Panc1 (cell line): ENCODE data around the gene PNPO. TPM values are rescaled to one million over a fixed set of nuclear protein-coding genes. Genes with fewer than 3 reads are reported as not detected.

Experiments
- ATAC-seq: fragments of 200-7000 bp; cut with Tn5 transposase; 2 replicates; pipeline ENCODE4 v1.9.1; 2020; ENCODE audit warnings: mild to moderate bottlenecking, moderate library complexity
- BruUV-seq: library from RNA; stranded (reverse); fragments of 400-500 nt; replicated peaks from 2 replicates; lab custom pipeline; 2021; lab: Mats Ljungman, UMichigan
- CTCF ChIA-PET: fragments of 300-600 bp; sonication (Branson Sonifier 250); formaldehyde crosslinking; loops from one replicate; lab custom pipeline; 2022; ENCODE audit warnings: antibody characterized with exemption; lab: Charles Lee
- POLR2A ChIA-PET: fragments of 300-600 bp; sonication (Branson Sonifier 250); formaldehyde crosslinking; loops from one replicate; lab custom pipeline; 2022; ENCODE audit warnings: antibody characterized with exemption; lab: Charles Lee
- DNase-seq: peaks from one replicate; pipeline ENCODE4 v3.0.0-alpha.2; 2010; ENCODE audit warnings: low read depth, low spot score
- H3K27ac ChIP-seq: 2 replicates; pipeline ENCODE4 v1.5.1; 2011; ENCODE audit warnings: mild to moderate bottlenecking, low read length, inconsistent platforms
- H3K27me3 ChIP-seq: fragments of 200-500 bp; sonication (Bioruptor generic); 2 replicates; pipeline ENCODE4 v1.6.0; 2014; ENCODE audit warnings: low read length, inconsistent platforms; ENCODE audit not compliant: control insufficient read depth, insufficient read depth
- H3K36me3 ChIP-seq: fragments of 200-500 bp; sonication (Bioruptor generic); 2 replicates; pipeline ENCODE4 v1.5.1; 2014; ENCODE audit warnings: inconsistent platforms, mild to moderate bottlenecking, low read length, moderate library complexity; ENCODE audit not compliant: control insufficient read depth, insufficient read depth
- H3K4me1 ChIP-seq: 2 replicates; pipeline ENCODE4 v1.5.1; 2011; ENCODE audit warnings: inconsistent platforms, mild to moderate bottlenecking, low read length, moderate library complexity; ENCODE audit not compliant: control insufficient read depth, insufficient read depth
- H3K4me3 ChIP-seq, 2 experiments: 2 replicates each; pipeline ENCODE4 v1.5.1; 2011 to 2012; ENCODE audit warnings: low read depth in 2 of 2, low read length in 2 of 2, mild to moderate bottlenecking in 2 of 2, inconsistent platforms in 1 of 2, moderate library complexity in 1 of 2
- H3K9me3 ChIP-seq: fragments of 200-500 bp; sonication (Bioruptor generic); 2 replicates; pipeline ENCODE4 v1.5.1; 2014; ENCODE audit warnings: low read depth, mild to moderate bottlenecking, inconsistent platforms, low read length, moderate library complexity; ENCODE audit not compliant: control insufficient read depth, insufficient read depth
- POLR2AphosphoS5 ChIP-seq: IDR thresholded peaks from 2 replicates; pipeline ENCODE4 v1.6.1; 2012; ENCODE audit warnings: mild to moderate bottlenecking, low read depth, low read length, moderate library complexity
- SIN3A ChIP-seq: IDR thresholded peaks from 2 replicates; pipeline ENCODE4 v1.6.1; 2012; ENCODE audit warnings: low read depth, mild to moderate bottlenecking, low read length, moderate library complexity, borderline replicate concordance; ENCODE audit not compliant: insufficient read depth
- TCF7L2 ChIP-seq: IDR thresholded peaks from 2 replicates; pipeline ENCODE4 v1.6.1; 2011; ENCODE audit warnings: mild to moderate bottlenecking, low read depth, low read length, inconsistent platforms
- in situ Hi-C: cut with HindIII; loops from 2 replicates; pipeline ENCODE4 v1.10.0; 2016; ENCODE audit warnings: low sequenced_read_pairs, low pct_unique_long_range_greater_than_20kb
- intact Hi-C: fragments of 100-400 bp; cut with micrococcal nuclease; formaldehyde crosslinking; loops from one replicate; pipeline ENCODE4 v1.10.0; 2022; ENCODE audit not compliant: unreplicated experiment
- total RNA-seq: library from RNA; stranded (reverse); gene quantifications from one replicate; pipeline ENCODE4 v1.2.1, GENCODE V29; 2021; ENCODE audit not compliant: unreplicated experiment
- TF ChIP-seq, protein P1 (sequence below), 2 experiments: IDR thresholded peaks; 2 replicates each; pipeline ENCODE4 v1.6.1; 2011 to 2012; ENCODE audit warnings: low read depth in 2 of 2, control low read depth in 1 of 2, low read length in 1 of 2, mild to moderate bottlenecking in 1 of 2, moderate library complexity in 1 of 2; ENCODE audit not compliant: insufficient read depth in 1 of 2
- TF ChIP-seq, protein P2 (sequence below): fragments of 450-650 bp; IDR thresholded peaks from 2 replicates; pipeline ENCODE4 v1.5.1; 2017; ENCODE audit warnings: mild to moderate bottlenecking

The PNPO gene
- total RNA-seq, 1 experiment from 2014 or later = 20.1 TPM

DNA sequence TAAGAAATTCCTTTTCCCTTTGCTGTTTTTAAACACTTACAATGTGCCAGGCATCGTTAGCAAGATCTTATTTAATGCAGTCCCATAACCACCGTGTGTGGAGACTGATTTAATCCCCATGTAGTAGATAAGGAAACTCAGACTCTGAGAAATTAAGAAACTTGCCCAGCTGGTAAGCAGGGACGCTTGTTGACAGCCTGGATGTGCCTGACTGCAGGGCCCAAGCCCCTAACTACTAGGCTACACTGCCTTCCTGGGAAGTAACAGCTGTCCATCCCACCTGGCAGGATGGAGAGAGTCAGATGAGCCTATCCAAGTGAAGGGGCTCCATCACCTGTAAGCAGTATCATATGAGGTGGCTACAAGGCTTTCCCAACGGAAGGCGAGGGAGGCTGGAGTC, 52.6 kb downstream of the PNPO start:
- CTCF ChIA-PET = interaction anchor here (1.2 kb wide), 1 partner anchor 23 kb away, joined by 4 read pairs; the partner anchor contains the start of gene CDK5RAP3
- no peaks in the 10 kb centered on the region for H3K9me3 ChIP-seq
- intact Hi-C loops (loop anchor here (2.0 kb wide), 1 partner anchor 19 kb away; no protein-coding TSS in a partner anchor), in situ Hi-C loops (no loop called here)
- H3K36me3 ChIP-seq = no peaks in the 10 kb centered on the region
- DNase-seq (no peak), ATAC-seq (no peak)
- no TSS peak for BruUV-seq
- TF ChIP-seq SIN3A (no peak), TCF7L2 (no peak), POLR2AphosphoS5 (no peak)
- TF ChIP-seq, protein P1, sequence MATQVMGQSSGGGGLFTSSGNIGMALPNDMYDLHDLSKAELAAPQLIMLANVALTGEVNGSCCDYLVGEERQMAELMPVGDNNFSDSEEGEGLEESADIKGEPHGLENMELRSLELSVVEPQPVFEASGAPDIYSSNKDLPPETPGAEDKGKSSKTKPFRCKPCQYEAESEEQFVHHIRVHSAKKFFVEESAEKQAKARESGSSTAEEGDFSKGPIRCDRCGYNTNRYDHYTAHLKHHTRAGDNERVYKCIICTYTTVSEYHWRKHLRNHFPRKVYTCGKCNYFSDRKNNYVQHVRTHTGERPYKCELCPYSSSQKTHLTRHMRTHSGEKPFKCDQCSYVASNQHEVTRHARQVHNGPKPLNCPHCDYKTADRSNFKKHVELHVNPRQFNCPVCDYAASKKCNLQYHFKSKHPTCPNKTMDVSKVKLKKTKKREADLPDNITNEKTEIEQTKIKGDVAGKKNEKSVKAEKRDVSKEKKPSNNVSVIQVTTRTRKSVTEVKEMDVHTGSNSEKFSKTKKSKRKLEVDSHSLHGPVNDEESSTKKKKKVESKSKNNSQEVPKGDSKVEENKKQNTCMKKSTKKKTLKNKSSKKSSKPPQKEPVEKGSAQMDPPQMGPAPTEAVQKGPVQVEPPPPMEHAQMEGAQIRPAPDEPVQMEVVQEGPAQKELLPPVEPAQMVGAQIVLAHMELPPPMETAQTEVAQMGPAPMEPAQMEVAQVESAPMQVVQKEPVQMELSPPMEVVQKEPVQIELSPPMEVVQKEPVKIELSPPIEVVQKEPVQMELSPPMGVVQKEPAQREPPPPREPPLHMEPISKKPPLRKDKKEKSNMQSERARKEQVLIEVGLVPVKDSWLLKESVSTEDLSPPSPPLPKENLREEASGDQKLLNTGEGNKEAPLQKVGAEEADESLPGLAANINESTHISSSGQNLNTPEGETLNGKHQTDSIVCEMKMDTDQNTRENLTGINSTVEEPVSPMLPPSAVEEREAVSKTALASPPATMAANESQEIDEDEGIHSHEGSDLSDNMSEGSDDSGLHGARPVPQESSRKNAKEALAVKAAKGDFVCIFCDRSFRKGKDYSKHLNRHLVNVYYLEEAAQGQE (IDR thresholded peaks at IDR 0.05; ENCODE audit: insufficient read depth in 1 of 2, low read depth in 2 of 2, low read length in 1 of 2) = no peak
- TF ChIP-seq, protein P2, sequence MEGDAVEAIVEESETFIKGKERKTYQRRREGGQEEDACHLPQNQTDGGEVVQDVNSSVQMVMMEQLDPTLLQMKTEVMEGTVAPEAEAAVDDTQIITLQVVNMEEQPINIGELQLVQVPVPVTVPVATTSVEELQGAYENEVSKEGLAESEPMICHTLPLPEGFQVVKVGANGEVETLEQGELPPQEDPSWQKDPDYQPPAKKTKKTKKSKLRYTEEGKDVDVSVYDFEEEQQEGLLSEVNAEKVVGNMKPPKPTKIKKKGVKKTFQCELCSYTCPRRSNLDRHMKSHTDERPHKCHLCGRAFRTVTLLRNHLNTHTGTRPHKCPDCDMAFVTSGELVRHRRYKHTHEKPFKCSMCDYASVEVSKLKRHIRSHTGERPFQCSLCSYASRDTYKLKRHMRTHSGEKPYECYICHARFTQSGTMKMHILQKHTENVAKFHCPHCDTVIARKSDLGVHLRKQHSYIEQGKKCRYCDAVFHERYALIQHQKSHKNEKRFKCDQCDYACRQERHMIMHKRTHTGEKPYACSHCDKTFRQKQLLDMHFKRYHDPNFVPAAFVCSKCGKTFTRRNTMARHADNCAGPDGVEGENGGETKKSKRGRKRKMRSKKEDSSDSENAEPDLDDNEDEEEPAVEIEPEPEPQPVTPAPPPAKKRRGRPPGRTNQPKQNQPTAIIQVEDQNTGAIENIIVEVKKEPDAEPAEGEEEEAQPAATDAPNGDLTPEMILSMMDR = no peak
- POLR2A ChIA-PET = no interaction called here
- no peaks in the 10 kb centered on the region for H3K27me3 ChIP-seq
- no peak overlapping the region for H3K4me3 ChIP-seq
- peaks cover 6% of the 10 kb centered on the region; the same call in 1 of the 2 replicates for H3K4me1 ChIP-seq
- no peak overlapping the region for H3K27ac ChIP-seq

- DNase-seq (no peak), ATAC-seq (no peak)
- TF ChIP-seq, protein P2 = no peak
- TF ChIP-seq, protein P1 (IDR thresholded peaks at IDR 0.05; ENCODE audit: insufficient read depth in 1 of 2, low read depth in 2 of 2, low read length in 1 of 2) = no peak
- TF ChIP-seq SIN3A = no peak
- TF ChIP-seq TCF7L2 = no peak
- no peak for TF ChIP-seq POLR2AphosphoS5
- no TSS peak for BruUV-seq
- intact Hi-C loops = loop anchor here (2.0 kb wide), 1 partner anchor 20 kb away; no protein-coding TSS in a partner anchor
- no peaks in the 10 kb centered on the region for H3K27me3 ChIP-seq
- no peak overlapping the region for H3K27ac ChIP-seq
- H3K4me3 ChIP-seq = no peak overlapping the region
- peaks cover 6% of the 10 kb centered on the region; the same call in 1 of the 2 replicates for H3K4me1 ChIP-seq
- CTCF ChIA-PET = no interaction called here
- in situ Hi-C loops = no loop called here
- no peaks in the 10 kb centered on the region for H3K36me3 ChIP-seq
- no peaks in the 10 kb centered on the region for H3K9me3 ChIP-seq
- POLR2A ChIA-PET = interaction anchor here (0.5 kb wide), 1 partner anchor 13 kb away, joined by 5 read pairs; no protein-coding TSS in a partner anchor
Observed at GRCh38 chr17:47994724-47995123, 53.4 kb downstream of the PNPO start.
